Glomerular visceral epithelial cell (primary cell): ENCODE measurements around the gene GALM.
A peak's percentile ranks its signal among the peaks of the same experiment; 100 is the strongest.
"Not testable (repeated sequence)": the region's sequence is repeated elsewhere in the genome, so short reads cannot be mapped to it uniquely, and the experiment has no call there.

Experiments used
- DNase-seq: peaks from one replicate; pipeline ENCODE4 v3.0.0-alpha.2; 2016; ENCODE audit errors: extremely low spot score

The GALM gene

GRCh38 chr2:38739524-38739923 is 73.6 kb downstream of the GALM start:
- no peak for DNase-seq

GRCh38 chr2:38740851-38741731 is 75.2 kb downstream of the GALM start:
- peak; percentile 43 for DNase-seq

GRCh38 chr2:38742797-38743559 is 77.1 kb downstream of the GALM start:
- no peak for DNase-seq

GRCh38 chr2:38743672-38744398 is 77.9 kb downstream of the GALM start:
- DNase-seq, result no peak

- no peak for DNase-seq
Observed at GRCh38 chr2:38744399-38744780, 78.5 kb downstream of the GALM start.

- no peak for DNase-seq
Observed at GRCh38 chr2:38745267-38745666, 79.4 kb downstream of the GALM start.

GRCh38 chr2:38747007-38747424 is 81.1 kb downstream of the GALM start:
- no peak for DNase-seq

GRCh38 chr2:38747819-38748218 is 81.9 kb downstream of the GALM start:
- no peak for DNase-seq

GRCh38 chr2:38748391-38748790 is 82.5 kb downstream of the GALM start:
- DNase-seq, result no peak

- DNase-seq, result no peak
Observed at GRCh38 chr2:38748943-38749804, 83.3 kb downstream of the GALM start.

- DNase-seq, result no peak
Observed at GRCh38 chr2:38750011-38750890, 84.3 kb downstream of the GALM start.

GRCh38 chr2:38750891-38751595 is 85.1 kb downstream of the GALM start, which contains the start of gene SRSF7:
SRSF7 (minus strand) TSS chr2:38751361; CDS start chr2:38751256, 105 bp downstream.
- peak; percentile 97 for DNase-seq

GRCh38 chr2:38751596-38752410 is 85.9 kb downstream of the GALM start:
- no peak for DNase-seq

- DNase-seq, result no peak
Observed at GRCh38 chr2:38754049-38754448, 88.1 kb downstream of the GALM start.

GRCh38 chr2:38754506-38754905 is 88.6 kb downstream of the GALM start:
- no peak for DNase-seq

- DNase-seq, result not testable (repeated sequence)
Observed at GRCh38 chr2:38755891-38756290, 90.0 kb downstream of the GALM start.

- DNase-seq, result no peak
Observed at GRCh38 chr2:38763228-38763627, 97.3 kb downstream of the GALM start.

GRCh38 chr2:38763728-38764127 is 97.8 kb downstream of the GALM start:
- no peak for DNase-seq

- peak; percentile 70 for DNase-seq
Observed at GRCh38 chr2:38765149-38765548, 99.2 kb downstream of the GALM start.
